K562 (cell line): Measurements from ENCODE around the gene CHTF8. TPM values are rescaled to one million over a fixed set of nuclear protein-coding genes. Genes with fewer than 3 reads are reported as not detected.

Experiments used
- ATAC-seq: fragments of 200-7000 bp; cut with Tn5 transposase; 3 replicates; pipeline ENCODE4 v1.9.1; 2020; ENCODE audit warnings: moderate library complexity
- BruUV-seq: library from RNA; stranded (reverse); fragments of 400-500 nt; replicated peaks from 2 replicates; lab custom pipeline; 2021; lab: Mats Ljungman, UMichigan
- CTCF ChIA-PET: fragments of 300-600 bp; formaldehyde crosslinking; extraction: SDS; loops from one replicate; lab custom pipeline; 2021; ENCODE audit warnings: low intra/inter-chr PET ratio; lab: Yijun Ruan, JAX
- POLR2A ChIA-PET: fragments of 300-600, 350-650 bp; sonication (Branson Sonifier 250); formaldehyde crosslinking; extraction: SDS; loops from one replicate; lab custom pipeline; 2021; ENCODE audit warnings: antibody characterized with exemption, inconsistent platforms; lab: Yijun Ruan, JAX
- DNase-seq, 4 experiments: peaks; one replicate each; pipeline versions ENCODE4 v3.0.0 to v3.0.0-alpha.2; 2011 to 2018; ENCODE audit warnings: low spot score in 3 of 4, mixed read lengths in 3 of 4; ENCODE audit errors: extremely low read depth in 1 of 4
- FAIRE-seq: peaks from 2 replicates; lab custom pipeline; 2011; peaks lifted over from hg19 to GRCh38; lab: Jason Lieb, UNC
- H2AFZ ChIP-seq: 2 replicates; pipeline ENCODE4 v1.6.0; 2011; ENCODE audit warnings: low read depth, low read length, control low read depth, inconsistent platforms
- H3K27ac ChIP-seq: fragments of 200-600 bp; 3 replicates; pipeline ENCODE4 v1.8.0; 2011; ENCODE audit warnings: low read depth, mild to moderate bottlenecking, control low read depth, inconsistent platforms, low read length, moderate library complexity, mixed read lengths; ENCODE audit errors: extremely low read depth
- H3K27me3 ChIP-seq, 2 experiments: fragments of 300-600 bp in 1 of 2; 2 replicates in 1 of 2; 3 replicates in 1 of 2; pipeline versions ENCODE4 v1.6.0 to v1.8.0; 2011; ENCODE audit warnings: inconsistent platforms in 2 of 2, low read length in 2 of 2, mild to moderate bottlenecking in 1 of 2, mixed read lengths in 1 of 2, moderate library complexity in 1 of 2; ENCODE audit not compliant: control insufficient read depth in 2 of 2, insufficient read depth in 2 of 2
- H3K36me3 ChIP-seq: fragments of 300-600 bp; 3 replicates; pipeline ENCODE4 v1.8.0; 2011; ENCODE audit warnings: mild to moderate bottlenecking, low read length, inconsistent platforms; ENCODE audit not compliant: control insufficient read depth, insufficient read depth
- H3K4me1 ChIP-seq, 2 experiments: fragments of 200-600 bp in 1 of 2; replicated peaks in 1 of 2; 2 replicates in 1 of 2; 3 replicates in 1 of 2; pipeline versions ENCODE4 v1.5.1 to v1.8.0; 2011; ENCODE audit warnings: inconsistent platforms in 2 of 2, low read length in 2 of 2, mild to moderate bottlenecking in 1 of 2, mixed read lengths in 1 of 2, moderate library complexity in 1 of 2; ENCODE audit not compliant: control insufficient read depth in 2 of 2, insufficient read depth in 2 of 2
- H3K4me2 ChIP-seq: 2 replicates; pipeline ENCODE4 v1.6.1; 2011; ENCODE audit warnings: low read length, control low read depth, inconsistent platforms, mixed read lengths; ENCODE audit not compliant: insufficient read depth
- H3K4me3 ChIP-seq: fragments of 200-600 bp; sonication (generic), shearing (Covaris generic); 2 replicates; pipeline ENCODE4 v1.5.1; 2016; ENCODE audit warnings: control low read depth, inconsistent platforms
- H3K79me2 ChIP-seq: fragments of 200-600 bp; 3 replicates; pipeline ENCODE4 v1.8.0; 2011; ENCODE audit warnings: low read length, inconsistent platforms; ENCODE audit not compliant: control insufficient read depth, insufficient read depth
- H3K9ac ChIP-seq, 2 experiments: 2 replicates each; pipeline versions ENCODE4 v1.6.0 to v1.6.1; 2011; ENCODE audit warnings: low read depth in 2 of 2, low read length in 2 of 2, control low read depth in 1 of 2, inconsistent platforms in 1 of 2, mild to moderate bottlenecking in 1 of 2, mixed read lengths in 1 of 2; ENCODE audit not compliant: insufficient read depth in 1 of 2
- H3K9me1 ChIP-seq: one replicate; pipeline ENCODE4 v1.6.0; 2011; ENCODE audit warnings: inconsistent platforms, mild to moderate bottlenecking, low read length, moderate library complexity; ENCODE audit not compliant: control insufficient read depth, insufficient read depth
- H3K9me3 ChIP-seq: replicated peaks from 2 replicates; pipeline ENCODE4 v1.5.1; 2011; ENCODE audit warnings: low read depth, low read length, inconsistent platforms; ENCODE audit not compliant: control insufficient read depth, insufficient read depth
- H4K20me1 ChIP-seq: replicated peaks from 2 replicates; pipeline ENCODE4 v1.6.1; 2011; ENCODE audit warnings: low read length, inconsistent platforms, mixed read lengths; ENCODE audit not compliant: control insufficient read depth, insufficient read depth
- CBFA2T3 ChIP-seq: fragments of 450-650 bp; IDR thresholded peaks from 2 replicates; pipeline ENCODE4 v1.6.1; 2017
- CHD1 ChIP-seq: fragments of 200-600 bp; sonication (generic); IDR thresholded peaks from one replicate; pipeline ENCODE4 v1.6.1; 2012; ENCODE audit warnings: mild to moderate bottlenecking, moderate library complexity, low read length, inconsistent platforms
- CLOCK ChIP-seq: fragments of 250-450 bp; sonication (Bioruptor Pico); IDR thresholded peaks from 2 replicates; pipeline ENCODE4 v1.4.0; 2020; ENCODE audit warnings: mild to moderate bottlenecking, moderate library complexity, borderline replicate concordance
- FOXK2 ChIP-seq, 2 experiments: fragments of 450-650 bp; IDR thresholded peaks in 1 of 2; conservative IDR thresholded peaks in 1 of 2; 2 replicates each; pipeline ENCODE4 v1.6.1; 2016; ENCODE audit warnings: low read depth in 2 of 2, mild to moderate bottlenecking in 1 of 2
- GATAD2B ChIP-seq: fragments of 450-650 bp; IDR thresholded peaks from 2 replicates; pipeline ENCODE4 v1.6.1; 2017; ENCODE audit warnings: mild to moderate bottlenecking, borderline replicate concordance
- L3MBTL2 ChIP-seq: fragments of 450-650 bp; IDR thresholded peaks from 2 replicates; pipeline ENCODE4 v1.6.1; 2016; ENCODE audit warnings: mild to moderate bottlenecking, moderate library complexity
- MCM7 ChIP-seq, 2 experiments: fragments of 450-650 bp; IDR thresholded peaks; 2 replicates each; pipeline ENCODE4 v1.6.1; 2016 to 2018
- RFX7 ChIP-seq: fragments of 250-450 bp; sonication (Bioruptor Pico); IDR thresholded peaks from 2 replicates; pipeline ENCODE4 v1.5.1; 2021; ENCODE audit warnings: mild to moderate bottlenecking
- UBTF ChIP-seq, 2 experiments: IDR thresholded peaks; 2 replicates each; pipeline ENCODE4 v1.6.1; 2012; ENCODE audit warnings: improper control_type of control experiment in 2 of 2, low read depth in 2 of 2, low read length in 2 of 2, borderline replicate concordance in 1 of 2
- ZFP36 ChIP-seq: fragments of 150-350 bp; IDR thresholded peaks from 2 replicates; pipeline ENCODE4 v1.6.1; 2018; ENCODE audit warnings: low read length, low read depth; ENCODE audit not compliant: partially characterized antibody
- ZFX ChIP-seq: sonication (generic); formaldehyde crosslinking; IDR thresholded peaks from 2 replicates; pipeline ENCODE4 v1.8.0; 2022; ENCODE audit warnings: mild to moderate bottlenecking, missing genetic modification reagents, moderate library complexity
- ZNF77 ChIP-seq: fragments of 250-450 bp; sonication (Bioruptor Pico); IDR thresholded peaks from 2 replicates; pipeline ENCODE4 v1.5.0; 2020
- WGBS: fragments of 100-300 bp; shearing (Covaris generic); methylation state at CpG from one replicate; pipeline ENCODE4 v1.1.6; 2016; ENCODE audit warnings: low coverage, mixed read lengths; ENCODE audit not compliant: insufficient coverage; ENCODE audit errors: missing lambda C conversion rate; 5-methylcytosine and 5-hydroxymethylcytosine counted together
- in situ Hi-C: fragments of 300-500 bp; cut with MboI; formaldehyde crosslinking; loops from 4 replicates; pipeline ENCODE4 v1.15.0; 2018; ENCODE audit warnings: inconsistent platforms, mixed read lengths
- intact Hi-C: fragments of 100-400 bp; cut with micrococcal nuclease; formaldehyde crosslinking; loops from 2 replicates; pipeline ENCODE4 v1.14.2; 2022
- polyA plus RNA-seq, 8 experiments: library from polyadenylated mRNA; depleted of rRNA in 4 of 8; stranded (reverse) in 5 of 8; unstranded in 3 of 8; fragments of >200 nt; fragmentation: Nextera tagmentation in 2 of 8; fragmentation: Illumina TruSeq in 1 of 8; extraction: Ambion mirVana in 2 of 8; extraction: Trizol in 1 of 8; gene quantifications; 2 replicates each; pipeline versions ENCODE4 v1.2.1 to v1.2.3, GENCODE V29; 2011 to 2014; ENCODE audit warnings: inconsistent platforms in 1 of 8, missing spikeins in 1 of 8
- total RNA-seq, 7 experiments: library from RNA; depleted of rRNA in 6 of 7; stranded (reverse); fragments of >200 nt in 6 of 7; fragmentation: Illumina TruSeq in 2 of 7; extraction: Trizol in 2 of 7; gene quantifications; 2 replicates each; pipeline versions ENCODE4 v1.2.1 to v1.2.3, GENCODE V29; 2011 to 2021; ENCODE audit warnings: low replicate concordance in 1 of 7

Gene CHTF8
- total and polyA plus RNA-seq, 9 of the 15 experiments (the other 6 are each of a cell fraction or from before 2014, with no cell fraction given): 20.2 to 199 (median 108) TPM

GRCh38 chr16:69072640-69072974 is 59.8 kb downstream of the CHTF8 start:
- POLR2A ChIA-PET: interaction anchor here (0.7 to 1.4 kb wide), 4 partner anchors 12 to 442 kb away, joined by 3 to 4 read pairs (median 3); no protein-coding TSS in a partner anchor
- no peaks in the 10 kb centered on the region for H3K9me1 ChIP-seq
- no peak overlapping the region for H3K9ac ChIP-seq
- DNase-seq (no peak), FAIRE-seq (no peak), ATAC-seq (no peak)
- intact Hi-C loops: no loop called here
- no peaks in the 10 kb centered on the region for H3K79me2 ChIP-seq
- no peaks in the 10 kb centered on the region for H3K27me3 ChIP-seq
- H4K20me1 ChIP-seq: no peaks in the 10 kb centered on the region
- H3K4me2 ChIP-seq: no peak overlapping the region
- BruUV-seq: no TSS peak
- 47% methylated on average over 2 of the region's 2 CpGs for WGBS
- no peaks in the 10 kb centered on the region for H3K36me3 ChIP-seq
- H3K4me1 ChIP-seq: no peaks in the 10 kb centered on the region
- H3K4me3 ChIP-seq: no peak overlapping the region
- H3K9me3 ChIP-seq: no peaks in the 10 kb centered on the region
- H3K27ac ChIP-seq: no peak overlapping the region
- CTCF ChIA-PET: no interaction called here
- in situ Hi-C loops: no loop called here
- H2AFZ ChIP-seq: no peak overlapping the region
- no peak for TF ChIP-seq CHD1
- no peak for TF ChIP-seq ZFP36
- TF ChIP-seq FOXK2 (conservative IDR thresholded peaks at IDR 0.05 in 1 of 2, IDR thresholded peaks at IDR 0.05 in 1 of 2; ENCODE audit: low read depth in 2 of 2): no peak
- TF ChIP-seq ZNF77 (CRISPR knock-in tag): no peak
- TF ChIP-seq L3MBTL2: no peak
- no peak for TF ChIP-seq ZFX (CRISPR knock-in tag)
- TF ChIP-seq CBFA2T3: no peak
- no peak for TF ChIP-seq MCM7 (IDR thresholded peaks at IDR 0.05)
- TF ChIP-seq CLOCK (CRISPR knock-in tag): no peak
- no peak for TF ChIP-seq UBTF (IDR thresholded peaks at IDR 0.05; ENCODE audit: borderline replicate concordance in 1 of 2, low read depth in 2 of 2, low read length in 2 of 2)
- TF ChIP-seq GATAD2B: no peak
- no peak for TF ChIP-seq RFX7 (CRISPR knock-in tag)
